GM19397 (cell line): Measurements from ENCODE around the gene FARS2.

Experiments
- ATAC-seq: cut with Tn5 transposase; IDR thresholded peaks from one replicate; pipeline ENCODE4 v1.9.1; 2021; ENCODE audit warnings: mild to moderate bottlenecking, moderate library complexity; ENCODE audit not compliant: unreplicated experiment

Gene FARS2

DNA sequence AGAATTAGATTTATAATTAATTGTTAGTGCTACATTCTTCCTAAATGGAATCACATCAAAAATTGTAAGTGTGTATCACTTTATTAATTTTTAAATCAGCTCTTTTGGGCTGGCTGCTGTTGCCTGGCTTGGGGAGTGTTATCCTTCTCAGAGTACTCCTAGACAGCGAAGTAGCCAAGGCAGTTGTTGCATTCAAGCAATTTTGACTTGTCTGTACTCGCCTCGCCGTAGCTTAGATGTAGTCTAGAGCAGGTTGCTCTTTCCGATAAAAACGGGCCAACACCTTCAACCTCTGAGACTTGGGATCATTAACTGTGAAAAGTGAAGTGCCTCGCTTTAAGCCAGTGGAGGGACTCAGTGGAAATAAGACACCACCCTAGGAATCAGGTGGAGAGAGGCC, 151.3 kb downstream of the FARS2 start:
- ATAC-seq, result no peak

DNA sequence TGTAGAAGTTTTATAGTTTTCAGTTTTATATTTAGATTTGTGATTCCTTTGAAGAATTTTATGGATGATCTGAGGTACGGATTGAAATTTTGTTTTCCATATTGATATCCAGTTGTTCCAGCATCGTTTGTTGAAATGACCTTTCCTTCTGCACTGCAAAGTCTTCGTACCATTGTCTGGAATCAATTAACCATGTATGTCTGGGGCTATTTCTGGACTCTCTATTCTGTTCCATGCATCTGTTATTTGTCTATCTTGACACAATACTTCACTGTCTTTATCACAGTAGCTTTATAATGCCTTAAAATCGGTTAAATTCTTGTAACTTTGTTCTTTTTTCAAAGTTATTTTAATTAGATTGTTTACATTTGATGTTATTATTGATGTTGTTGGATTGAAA, 154.9 kb downstream of the FARS2 start:
- ATAC-seq, result no peak

DNA sequence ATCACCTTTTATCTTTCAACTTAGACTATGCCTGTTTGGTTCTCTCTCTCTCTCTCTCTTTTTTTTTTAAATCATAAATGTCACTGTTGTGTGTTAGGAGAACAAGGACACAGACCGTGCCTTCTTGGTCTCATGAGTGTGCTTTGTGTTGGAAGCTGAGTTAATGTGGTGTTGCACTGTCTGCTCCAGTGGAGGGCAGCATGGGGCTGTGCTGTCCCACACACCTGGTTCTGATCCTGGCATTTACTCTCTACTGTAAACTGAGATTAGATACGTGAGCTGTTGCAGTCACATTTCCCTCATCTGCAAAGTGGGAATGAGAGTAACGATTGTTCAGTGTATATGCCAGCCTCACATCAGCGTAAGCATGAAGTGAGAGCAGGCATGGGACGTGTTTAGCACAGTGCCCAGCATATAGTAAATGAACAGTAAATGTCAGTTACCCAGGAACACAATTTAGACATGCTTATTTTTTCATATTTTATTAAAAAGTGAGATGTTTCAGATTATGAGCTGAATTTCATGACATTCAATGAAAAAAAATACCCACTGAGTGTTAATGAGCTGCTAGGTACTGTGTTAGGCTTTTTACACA, 161.1 kb downstream of the FARS2 start:
- no peak for ATAC-seq

DNA sequence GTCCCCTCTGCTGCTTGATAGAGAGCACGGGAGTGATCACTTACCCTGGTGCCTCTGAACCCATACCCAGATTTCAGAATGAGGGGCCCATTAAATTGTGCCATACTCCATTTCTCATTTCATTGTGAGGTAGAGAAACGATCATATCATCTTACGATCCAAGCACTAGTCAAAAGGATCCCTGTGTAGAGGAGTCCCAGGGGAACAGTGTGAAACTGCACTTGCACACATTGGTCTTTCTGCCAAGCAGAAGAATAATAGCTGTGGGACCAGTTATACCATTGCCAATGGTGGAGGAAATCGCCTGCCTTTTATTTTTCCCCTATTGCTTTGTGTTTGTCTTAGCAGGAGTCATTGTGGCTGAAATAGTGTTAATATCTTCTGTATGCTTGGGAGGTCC, 161.9 kb downstream of the FARS2 start:
- ATAC-seq, result no peak

GRCh38 chr6:5424726-5425125, 163.4 kb downstream of the FARS2 start:
- ATAC-seq, result no peak

- ATAC-seq, result no peak
Measured at GRCh38 chr6:5425267-5425666, 164.0 kb downstream of the FARS2 start.

DNA sequence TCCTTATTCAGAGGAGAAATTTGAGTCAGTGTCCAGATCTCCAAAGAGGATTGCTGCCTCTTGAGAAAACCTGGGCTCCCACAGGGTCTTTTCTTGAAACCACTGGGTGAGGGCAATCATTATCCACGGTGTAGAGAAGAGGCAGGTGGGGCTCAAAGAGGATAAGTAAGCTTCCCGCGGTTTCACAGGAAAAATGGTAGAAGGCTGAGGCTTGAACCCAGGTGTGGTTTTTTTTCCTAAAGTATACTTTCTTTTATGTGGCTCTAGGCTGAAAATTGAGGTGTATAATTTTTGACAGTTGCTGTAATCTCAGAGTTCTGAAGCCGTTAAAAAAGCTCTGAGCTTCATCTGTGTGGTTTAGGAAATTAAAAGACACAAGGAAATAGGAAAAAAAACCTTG, 164.5 kb downstream of the FARS2 start:
- no peak for ATAC-seq

DNA sequence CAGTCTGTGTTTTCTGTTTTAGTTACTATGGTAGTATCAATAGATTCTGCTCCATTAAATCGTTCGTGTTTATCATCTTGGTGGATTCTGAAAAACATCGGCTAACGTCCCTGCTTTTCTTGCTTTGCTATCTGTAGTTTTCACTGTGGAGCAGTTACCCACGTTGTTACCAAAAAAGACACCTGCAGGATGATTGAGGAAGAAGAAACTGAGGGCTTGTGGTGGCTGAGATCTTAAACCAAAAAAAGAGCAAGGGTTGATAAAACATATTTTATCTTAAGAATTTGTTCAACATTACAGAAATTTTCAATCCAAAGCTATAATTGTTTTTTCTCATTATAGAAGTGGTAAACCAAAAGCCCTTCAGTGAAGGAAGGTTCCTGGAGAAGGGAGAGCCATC, 166.3 kb downstream of the FARS2 start:
- no peak for ATAC-seq

DNA sequence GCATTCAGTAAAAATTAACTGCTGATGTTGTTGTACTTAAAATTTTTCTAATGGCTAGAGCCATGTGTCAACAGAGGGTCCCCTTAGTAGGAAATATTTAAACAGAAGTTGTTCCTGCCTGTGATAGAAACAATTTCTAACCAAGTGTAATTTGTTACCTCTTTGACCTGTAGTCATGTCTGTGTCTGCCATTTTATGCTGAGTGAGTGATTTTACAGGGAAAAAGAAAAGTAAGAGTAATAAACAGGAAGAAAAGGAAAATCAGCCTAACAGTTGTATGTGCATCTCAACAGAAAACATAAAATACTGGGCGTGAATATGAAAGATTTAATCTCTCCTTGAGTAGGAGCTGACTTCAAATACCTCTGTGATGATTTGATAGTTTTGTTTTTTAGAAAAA, 172.0 kb downstream of the FARS2 start:
- ATAC-seq, result no peak

DNA sequence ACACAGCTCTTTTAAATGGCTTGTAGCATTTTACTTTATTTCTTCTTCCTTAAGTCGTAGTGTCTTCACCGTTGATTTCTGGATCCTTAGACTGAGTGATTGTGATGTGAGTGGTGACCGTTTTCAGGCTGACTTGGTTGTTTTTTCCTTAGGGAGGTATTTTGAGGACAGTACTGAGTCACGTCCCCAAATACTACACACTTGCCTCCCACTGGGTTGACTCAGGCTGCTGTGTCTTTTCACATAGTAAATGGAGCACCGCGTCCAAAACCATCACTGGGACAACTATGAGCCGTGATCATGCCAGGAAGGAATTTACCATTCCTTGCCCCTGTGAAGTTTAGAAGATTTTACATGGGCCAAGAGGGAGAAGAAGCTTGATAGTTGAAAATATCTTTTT, 174.1 kb downstream of the FARS2 start:
- ATAC-seq, result no peak

GRCh38 chr6:5438922-5439584, 177.7 kb downstream of the FARS2 start:
- no peak for ATAC-seq

DNA sequence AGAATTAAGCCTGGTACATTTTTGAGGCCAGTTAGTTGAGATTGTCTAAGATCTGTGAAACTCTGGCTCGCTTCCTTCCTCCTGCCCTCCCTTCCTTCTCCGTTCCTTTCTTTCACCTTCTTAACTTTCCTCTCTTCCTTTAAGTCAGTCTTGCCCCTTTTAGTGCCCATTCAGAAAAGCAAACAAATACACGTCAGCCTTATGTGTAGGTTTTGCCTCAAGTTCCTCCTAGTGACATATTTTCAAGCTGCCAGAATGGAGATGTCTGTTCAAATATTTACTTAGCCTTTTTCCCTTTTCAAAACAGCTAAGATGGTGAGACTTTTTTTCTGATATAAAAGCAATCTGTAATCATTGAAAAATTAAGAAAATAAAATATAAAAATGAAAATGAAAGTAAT, 178.4 kb downstream of the FARS2 start:
- no peak for ATAC-seq

GRCh38 chr6:5442319-5442718, 181.0 kb downstream of the FARS2 start:
- no peak for ATAC-seq

- no peak for ATAC-seq
Measured at GRCh38 chr6:5442916-5443315, 181.6 kb downstream of the FARS2 start.

GRCh38 chr6:5443491-5443890, 182.2 kb downstream of the FARS2 start:
- no peak for ATAC-seq

DNA sequence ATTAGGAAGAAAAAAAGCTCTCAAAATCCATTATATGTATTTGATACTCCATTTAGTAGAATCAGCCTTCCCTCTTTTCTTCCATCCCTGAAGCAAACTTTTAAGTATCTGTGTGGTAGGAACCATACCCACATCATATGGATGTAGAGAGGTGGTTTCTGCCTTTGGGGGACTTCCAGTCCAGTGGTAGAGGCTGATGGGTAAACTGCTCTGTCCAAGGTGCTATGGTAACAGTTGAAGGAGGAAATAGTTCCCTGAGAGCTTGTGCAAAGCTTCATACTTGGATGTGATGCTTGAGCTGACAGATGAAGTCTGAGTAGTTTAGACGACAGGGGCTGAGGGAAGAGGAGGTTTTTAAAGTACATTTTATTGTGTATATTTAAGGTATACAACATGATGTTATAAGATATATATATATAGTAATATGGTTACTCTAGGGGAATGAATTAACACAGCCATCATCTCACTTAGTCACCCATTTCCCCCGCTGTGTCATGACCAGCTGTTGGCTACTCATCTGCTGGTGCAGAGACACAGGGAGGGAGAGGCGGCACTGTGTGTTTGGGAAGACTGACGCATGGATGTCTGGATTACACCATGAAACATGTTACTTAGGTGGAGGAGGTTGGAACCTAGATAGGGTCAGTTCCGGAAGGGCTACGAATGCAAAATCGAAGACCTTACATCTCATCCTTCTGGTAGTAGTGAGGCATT, 185.2 kb downstream of the FARS2 start:
- ATAC-seq, result no peak

- ATAC-seq, result no peak
Measured at GRCh38 chr6:5447921-5448320, 186.6 kb downstream of the FARS2 start.

GRCh38 chr6:5450073-5450472, 188.8 kb downstream of the FARS2 start:
- ATAC-seq, result no peak

DNA sequence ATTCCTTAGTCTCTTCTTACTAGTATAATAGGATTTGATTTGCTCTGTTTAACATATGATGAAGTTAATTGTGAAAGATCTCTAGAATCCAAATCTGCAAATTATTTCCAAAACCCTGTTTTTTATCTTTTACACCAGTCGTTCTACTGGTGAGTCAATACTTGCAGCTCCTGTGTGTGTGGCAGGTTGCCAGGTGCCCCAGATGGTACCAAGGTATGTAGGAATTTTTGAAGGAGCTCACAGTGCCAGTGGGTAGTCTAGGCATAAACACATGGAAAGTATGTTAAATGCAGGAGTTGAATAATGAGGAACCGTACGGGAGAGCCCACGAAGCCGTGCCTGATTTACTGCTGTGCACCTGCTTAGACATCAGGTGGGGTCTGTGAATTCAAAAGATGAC, 192.2 kb downstream of the FARS2 start:
- ATAC-seq, result no peak

- ATAC-seq, result no peak
Measured at GRCh38 chr6:5455142-5455541, 193.8 kb downstream of the FARS2 start.

- no peak for ATAC-seq
Measured at GRCh38 chr6:5457041-5457440, 195.7 kb downstream of the FARS2 start.

DNA sequence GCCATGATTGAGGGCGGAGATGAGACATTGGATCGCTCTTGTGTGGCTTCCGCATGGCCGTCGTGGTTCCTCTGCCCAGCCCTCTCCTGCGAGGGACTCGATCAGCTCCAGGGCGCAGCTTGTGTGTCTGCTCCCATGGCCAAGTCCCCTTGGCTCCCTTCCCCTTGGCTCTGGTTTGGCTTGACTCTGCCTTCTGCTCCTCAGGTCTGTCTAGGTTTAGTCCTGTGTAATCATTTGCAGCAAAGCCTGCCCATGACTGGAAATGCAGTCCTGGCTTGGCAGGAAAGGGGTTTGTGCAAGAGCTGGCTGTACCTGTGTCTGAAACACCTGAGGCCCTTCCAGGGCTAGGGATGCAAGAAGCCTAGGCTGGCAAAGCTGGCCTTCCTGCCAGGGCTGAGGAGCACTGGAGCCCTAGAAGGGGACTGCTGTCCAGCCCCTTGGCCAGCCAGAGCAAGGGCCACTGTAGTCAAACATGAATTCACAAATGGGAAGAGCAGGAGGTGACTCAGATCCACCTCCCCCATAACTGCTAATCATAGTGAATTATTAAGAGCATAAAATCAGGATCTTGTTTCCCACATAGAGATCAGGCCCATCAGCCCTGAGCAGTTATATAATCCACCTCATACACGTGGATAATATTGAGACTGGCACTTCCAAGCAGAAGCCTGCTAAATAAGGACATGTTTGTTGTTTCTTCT, 196.8 kb downstream of the FARS2 start:
- ATAC-seq, result no peak
